D341Med (cell line): ENCODE results near the gene TRAF1.

Source experiments
- DNase-seq: peaks from one replicate; pipeline ENCODE4 v3.0.0; 2012; ENCODE audit warnings: low spot score

The TRAF1 gene

DNA sequence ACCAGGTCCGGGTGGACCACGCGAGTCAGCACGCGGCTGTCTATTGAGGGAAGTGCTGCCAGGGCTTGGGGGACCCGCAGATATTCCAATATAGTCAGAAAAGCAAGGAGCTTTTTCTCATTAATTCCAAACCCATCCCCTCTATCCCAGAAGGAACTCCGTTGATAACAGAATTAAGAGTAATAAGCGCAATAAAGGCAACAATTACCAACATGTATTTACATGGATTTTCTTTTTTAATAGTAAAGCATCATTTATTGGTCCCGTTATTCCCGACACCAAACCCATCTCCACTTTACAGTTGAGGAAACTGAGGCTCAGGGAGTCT, 57.3 kb downstream of the TRAF1 start:
- DNase-seq, result no peak

GRCh38 chr9:120868676-120869359, 57.8 kb downstream of the TRAF1 start:
- peak; percentile 97 for DNase-seq

DNA sequence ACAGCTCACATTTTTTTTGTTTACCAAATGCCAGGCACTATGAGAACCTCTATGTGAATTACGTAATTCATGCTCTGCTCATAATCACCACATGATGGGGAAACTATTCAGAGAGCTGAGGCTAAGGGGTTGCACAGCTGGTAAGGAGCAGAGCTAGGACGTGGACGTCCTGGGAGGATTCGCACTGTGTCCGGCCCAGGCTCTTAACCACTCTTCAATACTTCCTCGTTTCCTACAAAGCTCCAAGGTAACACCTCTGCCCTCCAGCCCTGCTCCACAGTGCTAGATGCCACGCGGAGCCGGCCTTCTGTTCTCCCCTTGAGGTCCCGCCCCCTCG, 58.3 kb downstream of the TRAF1 start:
- no peak for DNase-seq

DNA sequence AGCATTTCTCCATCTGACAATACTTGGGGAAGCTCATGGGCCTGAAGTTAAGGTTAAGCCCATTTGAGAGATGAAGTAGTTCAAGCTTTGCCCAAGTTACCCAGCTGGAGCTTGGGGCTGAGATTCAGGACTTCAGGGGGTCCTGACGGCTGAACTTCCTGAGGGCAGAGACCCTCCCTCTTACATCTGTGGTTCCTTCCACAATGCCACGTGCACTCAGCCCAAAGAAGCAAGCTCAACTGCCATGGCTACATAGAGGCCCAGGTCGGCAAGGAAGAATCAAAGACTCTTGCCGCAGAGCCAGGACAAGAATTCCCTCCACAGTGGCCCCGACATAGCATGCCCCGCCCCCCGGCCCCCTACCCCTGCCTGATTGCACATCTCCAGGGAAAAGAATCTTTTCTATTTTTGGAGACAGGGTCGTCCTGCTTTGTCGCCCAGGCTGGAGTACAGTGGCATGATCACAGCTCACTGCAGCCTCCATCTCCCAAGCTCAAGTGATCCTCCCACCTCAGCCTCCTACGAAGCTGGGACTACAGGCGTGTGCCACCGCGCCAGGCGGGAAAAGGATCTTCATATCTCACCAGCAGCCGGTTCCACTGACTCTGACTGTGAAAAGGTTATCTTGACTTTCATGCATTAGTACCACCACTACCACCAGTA, 58.8 kb downstream of the TRAF1 start:
- no peak for DNase-seq

DNA sequence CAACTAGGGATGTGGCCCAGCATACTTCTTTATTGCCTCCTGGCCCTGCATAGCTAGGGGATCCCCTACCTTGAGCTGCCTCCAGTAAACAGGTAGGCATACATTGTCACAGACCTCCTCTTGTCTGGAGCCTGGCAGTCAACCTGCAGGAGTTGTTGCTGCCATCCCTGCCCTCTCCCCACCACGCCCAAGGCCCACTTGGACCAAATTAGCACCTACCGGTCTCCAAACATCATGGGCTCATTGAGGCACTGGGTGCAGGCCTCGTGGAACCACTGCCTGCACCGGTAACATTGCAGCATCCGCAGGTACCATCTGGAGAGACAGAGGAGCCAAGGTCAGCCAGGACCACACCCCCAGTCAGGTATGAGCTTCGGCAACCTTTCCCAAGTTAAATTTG, 59.9 kb downstream of the TRAF1 start:
- no peak for DNase-seq

DNA sequence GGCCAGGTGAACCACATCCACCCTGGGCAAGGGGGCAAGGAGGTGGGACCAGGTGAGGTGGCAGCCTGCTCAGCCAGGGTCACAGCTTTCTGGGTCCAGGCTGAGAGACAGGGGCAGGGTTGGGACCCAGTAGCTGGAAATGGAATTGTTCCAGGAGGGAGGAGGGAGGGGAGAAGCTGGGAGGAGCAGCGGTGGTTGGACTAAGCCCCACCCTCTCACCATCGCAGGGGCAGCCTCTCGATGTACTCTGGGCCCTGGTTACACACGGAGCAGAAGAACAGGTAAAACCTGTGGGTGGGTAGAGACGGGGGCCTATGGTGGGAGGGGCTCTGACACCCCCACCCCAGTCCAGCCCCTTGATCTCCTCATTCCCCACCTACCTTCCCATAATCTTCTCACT, 60.8 kb downstream of the TRAF1 start:
- no peak for DNase-seq

DNA sequence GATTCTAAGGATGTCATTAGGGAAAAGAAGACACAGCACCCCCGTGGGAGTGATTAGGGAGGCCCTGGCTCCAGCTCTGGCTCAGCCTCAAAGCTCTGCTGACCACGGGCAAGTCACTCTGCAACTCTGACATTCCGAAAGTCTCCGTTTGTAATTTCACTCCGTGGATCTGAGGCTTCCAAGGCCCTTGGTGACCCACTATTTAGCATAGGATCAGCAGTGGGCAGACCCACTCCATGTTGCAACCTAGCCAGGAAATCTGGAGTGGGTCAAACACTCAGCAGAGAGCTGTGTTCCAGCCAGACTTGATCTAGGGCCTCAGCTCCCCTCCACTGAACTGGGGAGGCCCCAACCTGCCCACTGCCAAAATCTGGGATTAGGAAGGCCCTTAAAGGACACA, 61.4 kb downstream of the TRAF1 start:
- no peak for DNase-seq

DNA sequence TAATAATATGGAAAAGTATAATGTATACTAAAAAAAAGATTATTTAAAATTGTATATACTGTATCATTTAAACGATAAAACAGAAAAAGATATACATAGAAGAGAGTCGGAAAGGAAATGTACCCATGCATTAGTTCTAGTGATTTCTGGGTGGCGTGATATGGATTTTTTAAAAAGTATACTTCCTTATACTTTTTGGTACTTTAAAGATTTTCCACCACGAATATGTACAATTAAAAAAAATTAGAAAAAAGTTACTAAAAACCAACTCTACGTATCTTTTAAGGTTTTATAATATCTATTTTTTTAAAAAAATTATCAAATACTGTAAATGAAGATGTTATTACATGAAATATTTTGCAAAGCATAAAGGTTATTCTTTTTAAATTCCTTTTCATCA, 61.9 kb downstream of the TRAF1 start:
- no peak for DNase-seq

DNA sequence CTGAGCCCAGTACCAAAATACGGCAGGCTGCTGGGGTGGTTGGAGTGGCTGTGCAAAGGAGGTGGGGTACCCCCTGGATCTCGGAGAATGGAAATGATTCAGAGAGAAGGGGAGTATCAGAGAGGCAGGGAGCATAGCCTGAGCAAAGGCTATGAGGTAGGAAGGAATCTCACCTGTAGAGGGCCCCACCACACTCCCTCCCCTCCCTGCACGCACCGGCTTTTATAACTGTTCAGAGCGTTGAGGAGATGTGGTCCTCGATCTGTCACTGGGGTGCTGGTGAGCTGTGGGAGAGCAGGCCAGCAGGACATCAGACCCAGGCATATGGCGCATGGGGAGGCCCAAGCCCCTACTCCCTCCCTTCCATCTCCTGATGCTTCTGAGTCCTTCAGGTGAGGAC, 62.8 kb downstream of the TRAF1 start:
- no peak for DNase-seq

DNA sequence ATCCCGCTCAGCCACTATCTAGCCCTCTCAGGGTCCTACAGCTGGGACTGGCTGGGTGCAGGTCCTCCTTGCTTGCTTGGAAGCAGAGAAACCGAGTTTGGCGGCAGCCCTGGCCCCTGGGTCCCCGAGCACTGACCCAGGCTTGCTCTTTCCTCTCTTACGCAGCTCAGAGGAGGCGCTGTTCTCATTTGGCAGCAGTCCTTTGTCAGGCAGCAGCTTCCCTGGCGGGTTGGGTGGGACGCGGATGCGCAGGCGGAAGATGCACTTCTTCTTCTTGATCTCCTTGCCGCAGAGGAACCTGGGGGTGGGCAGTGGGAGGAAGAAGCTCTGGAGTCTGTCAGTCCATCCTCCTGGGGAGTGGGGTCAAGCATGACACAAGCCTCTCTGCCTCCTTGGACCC, 64.1 kb downstream of the TRAF1 start:
- DNase-seq, result no peak

GRCh38 chr9:120861935-120862334, 64.7 kb downstream of the TRAF1 start:
- DNase-seq, result no peak

DNA sequence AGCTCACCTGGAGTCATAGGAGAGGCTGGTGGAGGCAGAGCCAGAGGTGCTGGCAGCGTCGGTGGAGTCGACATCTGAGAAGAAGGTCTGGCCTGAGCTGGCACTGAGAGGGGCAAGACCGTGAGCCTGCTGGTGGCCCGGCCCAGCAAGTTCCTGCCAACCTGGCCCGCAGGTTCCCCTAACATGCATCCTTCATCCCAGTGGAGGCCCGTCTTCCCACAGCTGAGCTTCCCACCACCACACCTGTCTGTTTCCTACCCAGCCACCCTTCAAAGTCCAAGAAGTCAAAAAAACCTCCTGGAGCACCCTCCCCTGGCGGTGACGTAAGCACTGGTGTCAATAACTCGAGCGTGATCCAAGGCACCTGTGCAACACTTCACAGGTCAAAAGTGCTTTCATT, 66.5 kb downstream of the TRAF1 start:
- DNase-seq, result no peak

DNA sequence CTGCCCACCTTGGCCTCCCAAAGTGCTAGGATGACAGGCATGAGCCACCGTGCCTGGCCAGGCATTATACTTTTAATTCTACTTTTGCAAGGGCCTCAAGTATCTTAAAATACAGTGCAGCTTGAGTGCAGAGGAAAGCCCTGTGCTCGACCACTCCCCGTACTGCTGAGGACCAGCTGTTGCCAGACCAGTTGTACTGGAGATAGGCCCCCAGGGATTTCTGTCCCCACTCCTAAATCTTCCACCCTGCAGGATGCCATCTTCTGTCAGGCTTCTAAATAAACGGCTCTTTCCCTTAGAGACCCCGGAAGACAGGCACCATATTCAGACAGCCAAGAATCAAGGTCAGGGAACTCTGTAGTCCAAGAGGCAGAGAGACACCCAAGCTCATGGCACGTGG, 67.2 kb downstream of the TRAF1 start:
- no peak for DNase-seq

- no peak for DNase-seq
Observed at GRCh38 chr9:120857902-120858301, 68.7 kb downstream of the TRAF1 start.

DNA sequence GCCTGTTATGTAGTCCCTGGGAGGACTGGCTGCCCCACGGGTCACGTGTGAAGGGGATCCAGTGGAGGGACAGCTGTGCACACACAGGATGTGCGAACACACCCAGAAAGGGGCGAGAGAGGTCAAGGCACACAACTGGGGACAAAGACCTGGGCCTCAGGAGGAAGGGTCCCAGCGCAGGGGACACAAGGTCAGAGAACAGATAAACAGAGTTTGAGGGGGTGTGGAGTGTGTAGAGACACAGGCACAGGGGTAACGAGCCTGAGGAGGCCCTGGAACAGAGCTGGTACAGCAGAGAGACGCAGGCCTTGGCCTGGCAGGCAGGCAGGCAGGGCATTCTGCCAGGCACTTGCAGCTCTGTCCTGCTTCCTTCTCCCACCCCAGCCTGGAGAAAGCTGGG, 69.1 kb downstream of the TRAF1 start:
- DNase-seq, result no peak

DNA sequence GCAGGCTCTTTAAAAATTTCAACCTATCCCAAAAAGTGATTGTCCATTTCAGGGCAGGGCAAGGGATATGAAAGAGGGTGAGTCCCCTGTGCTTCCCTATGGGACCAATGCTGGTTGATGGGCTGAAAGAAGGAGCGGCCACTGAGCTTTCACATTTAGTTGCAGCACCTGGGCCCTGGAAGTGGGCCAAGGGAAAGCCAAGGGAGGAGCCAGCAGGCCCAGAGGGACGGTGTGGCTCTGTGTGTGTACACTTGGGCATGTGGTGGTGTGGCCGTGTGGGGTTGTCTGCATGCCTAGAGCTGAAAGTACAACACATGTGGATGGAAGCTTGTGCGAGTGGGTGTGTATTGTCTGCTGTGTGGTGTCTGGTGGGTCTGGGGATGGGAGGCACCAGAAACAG, 69.9 kb downstream of the TRAF1 start:
- no peak for DNase-seq

- no peak for DNase-seq
Observed at GRCh38 chr9:120855827-120856670, 70.5 kb downstream of the TRAF1 start.

DNA sequence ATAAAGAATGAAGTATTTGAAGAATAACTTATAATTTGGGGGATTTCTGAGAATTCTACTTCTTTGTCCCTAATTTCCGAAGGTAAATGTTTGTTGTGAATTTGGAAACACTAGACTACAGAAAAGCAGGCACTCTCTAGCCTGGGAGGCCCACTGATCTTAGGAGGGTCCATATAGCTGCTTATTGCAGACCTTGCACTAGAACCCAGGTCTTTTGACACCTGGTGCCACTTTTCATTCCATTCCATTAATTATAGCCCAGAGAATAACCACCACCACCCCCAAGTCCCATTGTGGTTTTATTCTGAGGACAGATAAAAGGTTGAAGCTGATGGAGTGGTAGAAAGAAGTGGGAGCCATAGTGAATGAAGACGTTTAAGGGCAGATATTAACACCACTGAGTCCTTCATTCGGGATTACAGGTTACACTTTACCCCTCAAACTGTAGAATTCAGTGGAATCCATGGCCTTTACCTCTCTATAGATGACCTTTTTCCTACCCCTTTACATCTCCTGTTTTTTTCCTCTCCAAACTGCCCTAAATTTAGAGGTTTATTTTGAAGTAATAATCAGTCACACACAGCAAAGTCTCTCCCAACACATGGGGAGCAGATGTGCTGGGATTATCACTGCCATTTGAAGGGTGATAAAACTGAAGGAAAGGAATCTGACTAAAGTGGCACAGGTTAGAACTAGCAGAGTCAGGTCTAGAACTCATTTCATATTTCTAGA, 71.8 kb downstream of the TRAF1 start:
- no peak for DNase-seq

GRCh38 chr9:120853198-120853597, 73.4 kb downstream of the TRAF1 start:
- DNase-seq, result no peak
